Adrenal gland (tissue), 12 donors: Measurements from ENCODE around the gene ATP6V1G3. TPM values are rescaled to one million over a fixed set of nuclear protein-coding genes. Genes with fewer than 3 reads are reported as not detected.

ENCODE experiments used
- DNase-seq, 7 donors: peaks; one replicate each; pipeline ENCODE4 v3.0.0-alpha.2; 2019 to 2020
- H3K27ac ChIP-seq, 5 donors: fragments of 200-600 bp; sonication (generic) in 4 of 5; 1 replicate in 3 of 5; 2 replicates in 2 of 5; pipeline versions ENCODE4 v1.5.1 to v1.8.0; 2016 to 2020; ENCODE audit warnings: mild to moderate bottlenecking in 1 of 5
- H3K27me3 ChIP-seq: fragments of 200-600 bp; 2 replicates; pipeline ENCODE4 v1.8.0; 2021
- H3K36me3 ChIP-seq, 2 donors: fragments of 200-600 bp; replicated peaks in 1 of 2; 1 replicate in 1 of 2; 2 replicates in 1 of 2; pipeline versions ENCODE4 v1.5.1 to v1.8.0; 2018 to 2022
- H3K4me1 ChIP-seq, 2 donors: fragments of 200-600 bp; replicated peaks in 1 of 2; 1 replicate in 1 of 2; 2 replicates in 1 of 2; pipeline versions ENCODE4 v1.5.1 to v1.8.0; 2018 to 2021
- H3K4me3 ChIP-seq, 4 donors: fragments of 200-600 bp; sonication (generic) in 3 of 4; one replicate each; pipeline ENCODE4 v1.5.1; 2016 to 2018
- H3K9me3 ChIP-seq, 3 donors: fragments of 200-600 bp; sonication (generic) in 1 of 3; replicated peaks in 1 of 3; 1 replicate in 2 of 3; 2 replicates in 1 of 3; pipeline versions ENCODE4 v1.5.1 to v1.8.0; 2016 to 2021
- POLR2A ChIP-seq, 2 donors: fragments of 450-650 bp; IDR thresholded peaks; one replicate each; pipeline ENCODE4 v1.6.1; 2017; ENCODE audit warnings: antibody characterized with exemption in 2 of 2, mild to moderate bottlenecking in 2 of 2, moderate library complexity in 1 of 2
- WGBS, 4 donors: extraction: QIAGEN DNeasy Blood & Tissue Kit in 2 of 4; methylation state at CpG; one replicate each; pipeline versions ENCODE4 v1.1.5 to v1.1.7; 2013 to 2017; 5-methylcytosine and 5-hydroxymethylcytosine counted together
- intact Hi-C, 2 donors: fragments of 100-400 bp; cut with DNase I; formaldehyde crosslinking; loops; one replicate each; pipeline versions ENCODE4 v1.14.1 to v1.15.0; 2022 to 2023
- polyA plus RNA-seq, 3 donors: library from polyadenylated mRNA; stranded (reverse); fragments of 200-250 nt in 2 of 3; fragments of 350-450 nt in 1 of 3; fragmentation: Illumina TruSeq in 1 of 3; extraction: RNeasy Lipid Tissue Mini Kit (QIAGEN cat#74804) in 1 of 3; gene quantifications; one replicate each; pipeline ENCODE4 v1.2.3, GENCODE V29; 2013 to 2014
- total RNA-seq, 9 donors: library from RNA; depleted of rRNA in 4 of 9; stranded (reverse); fragments of >200 nt in 4 of 9; fragments of 120-200 nt in 1 of 9; fragmentation: NEBNext Ultra II Directional in 1 of 9; extraction: Animal tissue kit (Norgen Biotek cat#: 25700) in 1 of 9; gene quantifications; one replicate each; pipeline versions ENCODE4 v1.1.0 to v1.2.4, GENCODE V29; 2013 to 2023
- TF ChIP-seq, protein P1 (sequence below), 6 experiments: fragments of 450-650 bp in 4 of 6; fragments of 200-600 bp in 2 of 6; sonication (generic) in 1 of 6; IDR thresholded peaks; 1 replicate in 5 of 6; 2 replicates in 1 of 6; pipeline versions ENCODE4 v1.5.1 to v1.8.0; 2016 to 2021; ENCODE audit warnings: antibody characterized with exemption in 6 of 6, mild to moderate bottlenecking in 2 of 6, moderate library complexity in 1 of 6
- donor health status: healthy with polysubstance abuse.
- donor health status: Bipolar disorder and iron deficiency.
- donor health status: DM: yes; HTN: yes; CAD: no.
- donor health status: DM: no; HTN: no; CAD: no.
- donor health status: DM: no; HTN: no; CAD: no.
- donor health status: DM: yes; HTN: yes; CAD: no.

The ATP6V1G3 gene
- total and polyA plus RNA-seq, 12 donors, result not detected

DNA sequence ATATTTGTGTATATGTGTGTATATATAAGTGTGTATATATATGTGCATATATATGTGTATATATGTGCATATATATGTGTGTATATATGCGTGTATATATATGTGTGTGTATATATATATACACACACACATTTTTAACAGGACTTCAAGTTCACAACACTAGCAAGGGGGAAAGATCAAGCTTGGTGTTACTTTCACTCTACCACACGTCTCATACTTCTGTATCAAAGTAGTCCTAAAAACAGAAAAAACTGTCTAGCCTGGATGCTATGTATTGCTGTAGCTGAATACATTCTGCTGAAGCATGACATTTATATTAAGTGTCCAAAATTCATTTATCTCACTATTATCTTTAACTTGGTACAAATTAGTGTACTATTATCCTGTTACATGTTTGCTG is 17.9 kb upstream of the ATP6V1G3 start:
- Histone ChIP-seq H3K27me3 (no peaks in the 10 kb centered on the region), H3K4me3 (no peak overlapping the region), H3K27ac (no peak overlapping the region), H3K36me3 (no peaks in the 10 kb centered on the region), H3K9me3 (no peaks in the 10 kb centered on the region), H3K4me1 (no peaks in the 10 kb centered on the region)
- 66 to 80% (median 69%) methylated on average over 2 of the region's 2 CpGs for WGBS, 4 donors
- TF ChIP-seq, protein P1, sequence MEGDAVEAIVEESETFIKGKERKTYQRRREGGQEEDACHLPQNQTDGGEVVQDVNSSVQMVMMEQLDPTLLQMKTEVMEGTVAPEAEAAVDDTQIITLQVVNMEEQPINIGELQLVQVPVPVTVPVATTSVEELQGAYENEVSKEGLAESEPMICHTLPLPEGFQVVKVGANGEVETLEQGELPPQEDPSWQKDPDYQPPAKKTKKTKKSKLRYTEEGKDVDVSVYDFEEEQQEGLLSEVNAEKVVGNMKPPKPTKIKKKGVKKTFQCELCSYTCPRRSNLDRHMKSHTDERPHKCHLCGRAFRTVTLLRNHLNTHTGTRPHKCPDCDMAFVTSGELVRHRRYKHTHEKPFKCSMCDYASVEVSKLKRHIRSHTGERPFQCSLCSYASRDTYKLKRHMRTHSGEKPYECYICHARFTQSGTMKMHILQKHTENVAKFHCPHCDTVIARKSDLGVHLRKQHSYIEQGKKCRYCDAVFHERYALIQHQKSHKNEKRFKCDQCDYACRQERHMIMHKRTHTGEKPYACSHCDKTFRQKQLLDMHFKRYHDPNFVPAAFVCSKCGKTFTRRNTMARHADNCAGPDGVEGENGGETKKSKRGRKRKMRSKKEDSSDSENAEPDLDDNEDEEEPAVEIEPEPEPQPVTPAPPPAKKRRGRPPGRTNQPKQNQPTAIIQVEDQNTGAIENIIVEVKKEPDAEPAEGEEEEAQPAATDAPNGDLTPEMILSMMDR (IDR thresholded peaks at IDR 0.05), result no peak
- TF ChIP-seq POLR2A (IDR thresholded peaks at IDR 0.05), result no peak
- DNase-seq, result no peak
- intact Hi-C loops, result no loop called here

DNA sequence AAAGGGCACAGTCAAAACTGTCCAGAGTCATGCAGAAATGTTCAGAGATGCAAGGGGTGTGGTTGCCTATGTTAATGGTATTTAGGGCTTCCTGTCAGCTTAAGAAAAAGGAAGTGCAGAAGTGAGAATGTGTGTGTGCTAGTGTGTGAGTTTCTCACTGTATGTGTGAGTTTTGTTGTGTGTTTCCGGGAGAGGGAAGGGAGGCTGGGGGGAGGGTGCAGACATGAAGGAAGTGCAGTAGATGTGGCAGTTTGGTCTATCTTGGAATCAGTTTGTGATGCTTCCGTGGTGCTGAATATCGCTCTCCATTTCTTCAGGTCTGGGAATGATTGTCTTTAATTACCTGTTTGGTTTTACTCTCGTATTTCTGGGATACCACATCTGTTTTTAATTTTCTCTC is 16.5 kb upstream of the ATP6V1G3 start:
- Histone ChIP-seq H3K27me3 (no peaks in the 10 kb centered on the region), H3K36me3 (no peaks in the 10 kb centered on the region), H3K9me3 (no peaks in the 10 kb centered on the region), H3K4me3 (no peak overlapping the region), H3K4me1 (no peaks in the 10 kb centered on the region), H3K27ac (no peak overlapping the region)
- TF ChIP-seq POLR2A (IDR thresholded peaks at IDR 0.05), result no peak
- TF ChIP-seq, protein P1 (IDR thresholded peaks at IDR 0.05), result no peak
- WGBS, 4 donors, result 57 to 71% (median 62%) methylated on average over 4 of the region's 4 CpGs
- intact Hi-C loops, result no loop called here
- peak in 6 of 7 donors; percentile 16 to 59 (median 38) for DNase-seq

DNA sequence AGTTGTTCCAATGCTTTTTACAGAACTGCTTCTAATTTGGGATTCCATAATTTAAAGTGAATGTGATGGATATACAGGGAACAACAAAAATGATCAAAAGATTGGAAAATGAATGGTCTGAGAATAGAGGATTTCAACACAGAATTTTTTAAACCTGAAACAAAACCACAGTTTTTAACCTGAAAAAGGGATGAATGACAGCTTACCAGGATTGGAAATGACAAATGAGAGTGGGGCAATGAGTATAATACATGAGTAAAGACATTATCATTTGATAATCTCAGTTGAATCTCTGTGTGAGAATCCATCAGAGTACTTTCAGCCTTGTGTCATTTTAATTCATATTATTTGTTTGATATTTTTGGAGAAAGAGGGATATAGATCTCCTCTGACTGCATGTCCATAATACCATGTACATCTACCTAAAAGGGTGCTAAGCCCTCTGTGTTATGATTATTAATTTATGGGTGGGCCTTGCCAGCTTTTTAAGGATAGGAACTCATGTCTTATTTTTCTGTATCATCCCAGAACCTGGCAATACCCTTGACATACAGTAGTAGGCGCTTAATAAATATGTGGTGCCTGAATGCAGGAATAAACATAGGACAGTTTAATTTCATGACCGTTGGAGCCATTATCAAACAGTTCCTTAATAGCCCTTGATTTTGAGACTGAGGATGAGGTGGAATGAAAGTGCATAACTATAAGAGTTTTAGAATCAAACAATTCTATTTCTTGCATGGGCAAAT is 12.4 kb upstream of the ATP6V1G3 start:
- DNase-seq, result no peak
- WGBS, 4 donors, result 87 to 91% (median 89%) methylated on average over 2 of the region's 2 CpGs
- no peaks in the 10 kb centered on the region for H3K36me3 ChIP-seq
- no peak overlapping the region for H3K27ac ChIP-seq
- TF ChIP-seq, protein P1 (IDR thresholded peaks at IDR 0.05), result no peak
- TF ChIP-seq POLR2A (IDR thresholded peaks at IDR 0.05), result no peak
- H3K9me3 ChIP-seq, result no peaks in the 10 kb centered on the region
- no peaks in the 10 kb centered on the region for H3K27me3 ChIP-seq
- no peaks in the 10 kb centered on the region for H3K4me1 ChIP-seq
- no peak overlapping the region for H3K4me3 ChIP-seq
- intact Hi-C loops, result no loop called here

DNA sequence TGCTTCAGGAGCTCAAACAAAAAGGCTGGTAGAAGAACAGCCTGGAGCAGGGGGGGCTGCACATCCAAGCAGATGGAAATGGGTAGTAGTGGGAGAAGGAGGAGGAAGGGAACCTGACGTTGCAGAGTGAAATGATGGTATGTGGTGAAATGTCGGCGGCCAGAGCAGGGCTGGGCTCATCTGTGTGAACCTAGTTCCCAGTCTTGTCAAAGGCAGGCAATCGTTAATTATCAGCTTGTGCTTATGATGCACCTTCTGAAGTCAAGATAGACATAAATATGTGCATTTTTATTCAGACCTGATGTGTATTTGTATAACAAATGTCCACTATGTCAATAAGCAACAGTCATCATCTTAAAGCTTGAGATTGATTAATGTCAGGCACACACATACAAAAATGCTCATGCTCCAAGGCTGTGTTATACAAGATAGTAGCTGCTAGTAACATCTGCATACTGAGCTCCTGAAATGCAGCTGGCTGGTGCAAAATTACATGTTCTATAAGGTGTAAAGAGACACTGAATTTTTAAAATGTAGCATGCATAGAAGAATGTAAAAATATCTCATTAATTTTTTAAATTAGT is 10.6 kb upstream of the ATP6V1G3 start:
- 50 to 66% (median 65%) methylated on average over 4 of the region's 4 CpGs for WGBS, 4 donors
- no peak for TF ChIP-seq POLR2A (IDR thresholded peaks at IDR 0.05)
- TF ChIP-seq, protein P1 (IDR thresholded peaks at IDR 0.05), result no peak
- intact Hi-C loops, result no loop called here

More for the DNA sequence above, 10.6 kb upstream of the ATP6V1G3 start:
- Histone ChIP-seq H3K36me3 (no peaks in the 10 kb centered on the region), H3K4me1 (no peaks in the 10 kb centered on the region), H3K27me3 (no peaks in the 10 kb centered on the region), H3K9me3 (no peaks in the 10 kb centered on the region), H3K4me3 (no peak overlapping the region), H3K27ac (no peak overlapping the region)
- DNase-seq, result no peak
